ENCODE data around the gene LARP4B.

DNA sequence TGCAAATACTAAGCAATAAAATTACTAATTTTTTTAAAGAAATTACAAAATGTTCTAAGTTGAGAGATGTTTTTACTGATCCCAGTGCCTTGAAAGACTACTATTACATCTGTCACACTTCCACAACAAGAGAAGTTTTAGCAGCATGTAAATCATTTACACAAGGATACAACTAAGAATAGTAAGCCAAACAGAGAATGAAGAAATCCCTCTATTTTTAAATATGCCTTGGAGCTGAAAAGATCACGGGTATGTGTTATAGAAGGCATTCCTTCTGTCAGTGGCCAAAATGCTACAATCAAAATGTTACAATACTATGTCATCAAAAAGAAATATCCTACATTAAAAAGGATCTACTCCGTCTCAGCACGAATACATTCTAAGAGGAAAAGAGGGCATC, 52.6 kb downstream of the LARP4B start:
- TF ChIP-seq, protein P1, sequence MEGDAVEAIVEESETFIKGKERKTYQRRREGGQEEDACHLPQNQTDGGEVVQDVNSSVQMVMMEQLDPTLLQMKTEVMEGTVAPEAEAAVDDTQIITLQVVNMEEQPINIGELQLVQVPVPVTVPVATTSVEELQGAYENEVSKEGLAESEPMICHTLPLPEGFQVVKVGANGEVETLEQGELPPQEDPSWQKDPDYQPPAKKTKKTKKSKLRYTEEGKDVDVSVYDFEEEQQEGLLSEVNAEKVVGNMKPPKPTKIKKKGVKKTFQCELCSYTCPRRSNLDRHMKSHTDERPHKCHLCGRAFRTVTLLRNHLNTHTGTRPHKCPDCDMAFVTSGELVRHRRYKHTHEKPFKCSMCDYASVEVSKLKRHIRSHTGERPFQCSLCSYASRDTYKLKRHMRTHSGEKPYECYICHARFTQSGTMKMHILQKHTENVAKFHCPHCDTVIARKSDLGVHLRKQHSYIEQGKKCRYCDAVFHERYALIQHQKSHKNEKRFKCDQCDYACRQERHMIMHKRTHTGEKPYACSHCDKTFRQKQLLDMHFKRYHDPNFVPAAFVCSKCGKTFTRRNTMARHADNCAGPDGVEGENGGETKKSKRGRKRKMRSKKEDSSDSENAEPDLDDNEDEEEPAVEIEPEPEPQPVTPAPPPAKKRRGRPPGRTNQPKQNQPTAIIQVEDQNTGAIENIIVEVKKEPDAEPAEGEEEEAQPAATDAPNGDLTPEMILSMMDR (CRISPR knock-in tag; IDR thresholded peaks at IDR 0.05) = no peak
- TF ChIP-seq ZNF691 (CRISPR knock-in tag; IDR thresholded peaks at IDR 0.05; ENCODE audit: borderline replicate concordance, low read depth) = no peak
- TF ChIP-seq, protein P2, sequence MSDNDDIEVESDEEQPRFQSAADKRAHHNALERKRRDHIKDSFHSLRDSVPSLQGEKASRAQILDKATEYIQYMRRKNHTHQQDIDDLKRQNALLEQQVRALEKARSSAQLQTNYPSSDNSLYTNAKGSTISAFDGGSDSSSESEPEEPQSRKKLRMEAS (IDR thresholded peaks at IDR 0.05) = no peak
- no peak for TF ChIP-seq TOPORS (CRISPR knock-in tag; IDR thresholded peaks at IDR 0.05)
- TF ChIP-seq CHD2 (IDR thresholded peaks at IDR 0.05; ENCODE audit: low read depth, low read length) = no peak
- no peak for TF ChIP-seq ZSCAN30 (CRISPR knock-in tag; IDR thresholded peaks at IDR 0.05)
- TF ChIP-seq, protein P3, sequence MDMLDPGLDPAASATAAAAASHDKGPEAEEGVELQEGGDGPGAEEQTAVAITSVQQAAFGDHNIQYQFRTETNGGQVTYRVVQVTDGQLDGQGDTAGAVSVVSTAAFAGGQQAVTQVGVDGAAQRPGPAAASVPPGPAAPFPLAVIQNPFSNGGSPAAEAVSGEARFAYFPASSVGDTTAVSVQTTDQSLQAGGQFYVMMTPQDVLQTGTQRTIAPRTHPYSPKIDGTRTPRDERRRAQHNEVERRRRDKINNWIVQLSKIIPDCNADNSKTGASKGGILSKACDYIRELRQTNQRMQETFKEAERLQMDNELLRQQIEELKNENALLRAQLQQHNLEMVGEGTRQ (IDR thresholded peaks at IDR 0.05; ENCODE audit: low read depth, low read length) = no peak
- TF ChIP-seq, protein P3 (CRISPR knock-in tag; IDR thresholded peaks at IDR 0.05; ENCODE audit: borderline replicate concordance) = no peak
- TF ChIP-seq EP300 (IDR thresholded peaks at IDR 0.05; ENCODE audit: low read depth in 2 of 2, low read length in 2 of 2) = no peak
- TF ChIP-seq EP300 (CRISPR knock-in tag; IDR thresholded peaks at IDR 0.05; ENCODE audit: borderline replicate concordance) = no peak
- no peak for TF ChIP-seq NFE2L2 (IDR thresholded peaks at IDR 0.05; ENCODE audit: low read length)
- TF ChIP-seq ZIK1 (CRISPR knock-in tag; IDR thresholded peaks at IDR 0.05; ENCODE audit: borderline replicate concordance, low read depth) = no peak
